Adipocyte (in vitro differentiated cells): ENCODE data around the gene PCDHGA7.
A peak's percentile ranks its signal among the peaks of the same experiment; 100 is the strongest.
"Not testable (repeated sequence)": the region's sequence is repeated elsewhere in the genome, so short reads cannot be mapped to it uniquely, and the experiment has no call there.

Experiments
- DNase-seq: peaks from one replicate; pipeline ENCODE4 v3.0.0-alpha.2; 2015; ENCODE audit warnings: low read depth
- H3K27me3 ChIP-seq: replicated peaks from 2 replicates; pipeline ENCODE4 v1.7.0; 2013; ENCODE audit warnings: mild to moderate bottlenecking, low read length, moderate library complexity; ENCODE audit not compliant: control insufficient read depth, insufficient read depth
- H3K36me3 ChIP-seq: 2 replicates; pipeline ENCODE4 v1.7.0; 2013; ENCODE audit warnings: low read length, mild to moderate bottlenecking, moderate library complexity; ENCODE audit not compliant: control insufficient read depth, insufficient read depth, severe bottlenecking
- H3K4me1 ChIP-seq: 2 replicates; pipeline ENCODE4 v1.7.0; 2013; ENCODE audit warnings: mild to moderate bottlenecking, low read length, moderate library complexity; ENCODE audit not compliant: control insufficient read depth, insufficient read depth
- H3K4me3 ChIP-seq: 2 replicates; pipeline ENCODE4 v1.7.0; 2013; ENCODE audit warnings: mild to moderate bottlenecking, low read length, moderate library complexity
- H3K9ac ChIP-seq: 2 replicates; pipeline ENCODE4 v1.7.0; 2013; ENCODE audit warnings: mild to moderate bottlenecking, low read length, moderate library complexity
- H3K9me3 ChIP-seq: 2 replicates; pipeline ENCODE4 v1.7.0; 2013; ENCODE audit warnings: mild to moderate bottlenecking, low read length, moderate library complexity; ENCODE audit not compliant: control insufficient read depth

PCDHGA7 gene

GRCh38 chr5:141371572-141372475 lies 10.7 kb upstream of the PCDHGA7 start:
- H3K4me3 ChIP-seq: peak overlapping the region; percentile 16
- no peak for DNase-seq

GRCh38 chr5:141373673-141374317 lies 8.7 kb upstream of the PCDHGA7 start, which contains the start of gene PCDHGA6:
Gene PCDHGA6, plus strand, starts transcription at chr5:141373891. Its CDS starts 193 bp downstream, at chr5:141374084.
- DNase-seq: peak; percentile 62
- Histone ChIP-seq H3K36me3 (no peaks in the 10 kb centered on the region), H3K4me1 (peaks cover 4% of the 10 kb centered on the region), H3K9me3 (peaks cover 57% of the 10 kb centered on the region), H3K27me3 (peaks cover 11% of the 10 kb centered on the region), H3K9ac (peak within 1 kb of the TSS; percentile 30), H3K4me3 (peak within 1 kb of the TSS; percentile 76)

More at GRCh38 chr5:141371572-141372475, 10.7 kb upstream of the PCDHGA7 start:
- Histone ChIP-seq H3K9me3 (peaks cover 61% of the 10 kb centered on the region), H3K4me1 (peaks cover 4% of the 10 kb centered on the region), H3K9ac (no peak overlapping the region), H3K27me3 (peaks cover 11% of the 10 kb centered on the region), H3K36me3 (no peaks in the 10 kb centered on the region)

- Histone ChIP-seq H3K4me3 (peak overlapping the region; percentile 76), H3K9me3 (peaks cover 59% of the 10 kb centered on the region)
These were observed 7.9 kb upstream of the PCDHGA7 start for GRCh38 chr5:141374627-141375026.

GRCh38 chr5:141375444-141376155 lies 6.9 kb upstream of the PCDHGA7 start:
- Histone ChIP-seq H3K27me3 (peaks cover 11% of the 10 kb centered on the region), H3K9me3 (peaks cover 56% of the 10 kb centered on the region)
- not testable (repeated sequence) for H3K9ac ChIP-seq, H3K4me1 ChIP-seq, H3K36me3 ChIP-seq, DNase-seq, H3K4me3 ChIP-seq

More at GRCh38 chr5:141374627-141375026, 7.9 kb upstream of the PCDHGA7 start:
- peaks cover 4% of the 10 kb centered on the region for H3K4me1 ChIP-seq
- no peaks in the 10 kb centered on the region for H3K36me3 ChIP-seq
- DNase-seq: no peak
- peaks cover 11% of the 10 kb centered on the region for H3K27me3 ChIP-seq
- no peak overlapping the region for H3K9ac ChIP-seq

GRCh38 chr5:141383345-141383744 lies 803 bp downstream of the PCDHGA7 start:
- Histone ChIP-seq H3K4me1 (no peaks in the 10 kb centered on the region), H3K9ac (no peak overlapping the region), H3K27me3 (no peaks in the 10 kb centered on the region), H3K9me3 (peaks cover 31% of the 10 kb centered on the region), H3K36me3 (no peaks in the 10 kb centered on the region), H3K4me3 (peak overlapping the region; percentile 87)
- DNase-seq: no peak

GRCh38 chr5:141384471-141385267 lies 2.1 kb downstream of the PCDHGA7 start:
- Histone ChIP-seq H3K4me3 (no peak overlapping the region), H3K4me1 (no peaks in the 10 kb centered on the region), H3K9ac (no peak overlapping the region), H3K27me3 (no peaks in the 10 kb centered on the region), H3K9me3 (peaks cover 39% of the 10 kb centered on the region), H3K36me3 (no peaks in the 10 kb centered on the region)
- no peak for DNase-seq

DNA sequence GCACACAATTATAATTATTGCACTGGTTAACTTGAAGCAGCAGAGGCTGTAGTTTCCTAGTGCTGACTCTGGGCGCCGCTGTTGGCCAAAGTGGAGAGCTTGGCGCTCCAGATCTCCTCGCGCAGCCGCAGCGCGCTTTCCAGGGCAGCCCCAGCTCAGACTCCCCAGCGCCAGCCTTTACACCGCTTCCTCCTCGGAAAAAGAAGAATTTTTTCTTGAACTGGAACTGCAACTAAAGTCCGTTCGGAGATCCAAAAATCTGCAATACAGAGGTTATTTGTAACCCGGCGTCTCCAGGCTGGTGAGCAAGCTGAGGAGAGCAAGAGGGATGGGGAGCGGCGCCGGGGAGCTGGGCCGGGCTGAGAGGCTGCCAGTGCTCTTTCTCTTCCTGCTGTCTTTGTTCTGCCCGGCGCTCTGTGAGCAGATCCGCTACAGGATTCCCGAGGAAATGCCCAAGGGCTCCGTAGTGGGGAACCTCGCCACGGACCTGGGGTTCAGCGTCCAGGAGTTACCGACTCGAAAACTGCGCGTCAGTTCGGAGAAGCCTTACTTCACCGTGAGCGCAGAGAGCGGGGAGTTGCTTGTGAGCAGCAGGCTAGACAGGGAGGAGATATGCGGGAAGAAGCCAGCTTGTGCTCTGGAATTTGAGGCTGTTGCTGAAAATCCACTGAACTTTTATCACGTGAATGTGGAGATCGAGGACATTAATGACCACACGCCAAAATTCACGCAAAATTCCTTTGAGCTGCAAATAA lies 5.2 kb downstream of the PCDHGA7 start, which contains the start of gene PCDHGB4:
Gene PCDHGB4, plus strand, starts transcription at position 142 of the 755 bp plus-strand sequence. Its CDS starts 187 bp downstream, at position 329.
- Histone ChIP-seq H3K4me3 (peak within 1 kb of the TSS; percentile 69), H3K9me3 (peaks cover 63% of the 10 kb centered on the region)
- H3K9ac ChIP-seq, H3K36me3 ChIP-seq, H3K27me3 ChIP-seq, H3K4me1 ChIP-seq: not testable (repeated sequence)
- peak; percentile 22 for DNase-seq

DNA sequence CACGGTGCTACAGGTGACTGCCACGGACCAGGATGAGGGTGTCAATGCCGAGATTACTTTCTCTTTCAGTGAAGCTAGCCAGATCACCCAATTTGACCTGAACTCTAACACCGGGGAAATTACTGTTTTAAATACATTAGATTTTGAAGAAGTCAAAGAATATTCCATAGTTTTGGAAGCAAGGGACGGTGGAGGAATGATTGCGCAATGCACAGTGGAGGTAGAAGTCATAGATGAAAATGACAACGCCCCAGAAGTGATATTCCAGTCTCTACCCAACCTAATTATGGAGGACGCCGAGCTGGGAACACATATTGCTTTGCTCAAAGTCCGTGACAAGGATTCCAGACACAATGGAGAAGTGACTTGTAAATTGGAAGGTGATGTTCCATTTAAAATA lies 6.1 kb downstream of the PCDHGA7 start:
- peaks cover 63% of the 10 kb centered on the region for H3K9me3 ChIP-seq
- H3K4me1 ChIP-seq: no peaks in the 10 kb centered on the region

GRCh38 chr5:141389153-141390042 lies 6.9 kb downstream of the PCDHGA7 start:
- Histone ChIP-seq H3K9ac (no peak overlapping the region), H3K4me3 (peak overlapping the region; percentile 55), H3K4me1 (no peaks in the 10 kb centered on the region), H3K36me3 (no peaks in the 10 kb centered on the region), H3K27me3 (no peaks in the 10 kb centered on the region), H3K9me3 (peaks cover 65% of the 10 kb centered on the region)
- no peak for DNase-seq

More for the DNA sequence above, 6.1 kb downstream of the PCDHGA7 start:
- Histone ChIP-seq H3K27me3 (no peaks in the 10 kb centered on the region), H3K4me3 (peak overlapping the region; percentile 55), H3K9ac (no peak overlapping the region), H3K36me3 (no peaks in the 10 kb centered on the region)
- no peak for DNase-seq
